Measurements from ENCODE around the gene TEX264.
A peak's percentile ranks its signal among the peaks of the same experiment; 100 is the strongest.

TEX264 gene

DNA sequence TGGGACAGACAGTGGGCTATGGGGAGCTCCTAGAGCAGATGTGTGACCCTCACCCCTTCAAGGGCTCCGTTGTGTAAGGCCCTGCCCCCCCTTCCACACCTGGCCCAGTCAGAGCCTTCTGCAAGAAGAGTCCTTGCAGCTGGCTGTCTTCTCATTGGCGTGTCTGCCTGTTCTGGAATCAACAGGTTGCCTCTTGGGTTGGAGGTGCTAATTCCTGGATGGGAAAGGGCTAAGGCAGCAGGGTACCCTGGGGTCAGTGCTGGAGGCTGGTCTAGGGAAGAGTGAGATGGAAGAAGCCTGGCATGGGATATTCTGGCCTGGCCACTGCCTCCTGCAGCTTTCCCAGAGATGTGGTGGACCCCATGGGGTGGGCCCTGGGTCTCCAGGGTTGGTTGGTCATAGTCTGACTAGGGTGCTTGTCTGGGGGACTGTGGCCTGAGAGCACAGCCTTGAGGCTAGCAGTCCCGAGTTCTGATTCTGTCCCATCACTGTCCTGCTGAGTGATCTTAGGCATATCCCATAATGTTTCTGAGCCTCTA, 5.1 kb downstream of the TEX264 start:
- H3K4me3 ChIP-seq (ENCODE audit: low read depth, low read length) = no peak overlapping the region
- peaks cover 0 to 72% of the 10 kb centered on the region in 2 experiments; a peak in 1 of 3 replicates for H3K36me3 ChIP-seq (ENCODE audit: control insufficient read depth in 2 of 2, insufficient read depth in 1 of 2, low read length in 2 of 2)
- no peaks in the 10 kb centered on the region for H3K9me3 ChIP-seq (ENCODE audit: control insufficient read depth, insufficient read depth, low read depth, low read length)
- TF ChIP-seq SCRT2 (tag by site-specific recombination; IDR thresholded peaks at IDR 0.05) (peak; percentile 80), SCRT1 (tag by site-specific recombination; IDR thresholded peaks at IDR 0.05; ENCODE audit: borderline replicate concordance) (peak; percentile 74; the same call in 1 of the 2 replicates), ZNF221 (tag by site-specific recombination; IDR thresholded peaks at IDR 0.05; ENCODE audit: borderline replicate concordance) (no peak)
- TF ChIP-seq, protein P1, sequence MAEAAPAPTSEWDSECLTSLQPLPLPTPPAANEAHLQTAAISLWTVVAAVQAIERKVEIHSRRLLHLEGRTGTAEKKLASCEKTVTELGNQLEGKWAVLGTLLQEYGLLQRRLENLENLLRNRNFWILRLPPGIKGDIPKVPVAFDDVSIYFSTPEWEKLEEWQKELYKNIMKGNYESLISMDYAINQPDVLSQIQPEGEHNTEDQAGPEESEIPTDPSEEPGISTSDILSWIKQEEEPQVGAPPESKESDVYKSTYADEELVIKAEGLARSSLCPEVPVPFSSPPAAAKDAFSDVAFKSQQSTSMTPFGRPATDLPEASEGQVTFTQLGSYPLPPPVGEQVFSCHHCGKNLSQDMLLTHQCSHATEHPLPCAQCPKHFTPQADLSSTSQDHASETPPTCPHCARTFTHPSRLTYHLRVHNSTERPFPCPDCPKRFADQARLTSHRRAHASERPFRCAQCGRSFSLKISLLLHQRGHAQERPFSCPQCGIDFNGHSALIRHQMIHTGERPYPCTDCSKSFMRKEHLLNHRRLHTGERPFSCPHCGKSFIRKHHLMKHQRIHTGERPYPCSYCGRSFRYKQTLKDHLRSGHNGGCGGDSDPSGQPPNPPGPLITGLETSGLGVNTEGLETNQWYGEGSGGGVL (tag by site-specific recombination; IDR thresholded peaks at IDR 0.05) = no peak
- CTCF ChIA-PET = no interaction called here
- H3K4me1 ChIP-seq (ENCODE audit: control insufficient read depth, insufficient read depth, low read length) = no peaks in the 10 kb centered on the region
- POLR2A ChIA-PET = no interaction called here
- H3K27ac ChIP-seq (ENCODE audit: extremely low read depth, low read depth, low read length) = no peak overlapping the region

DNA sequence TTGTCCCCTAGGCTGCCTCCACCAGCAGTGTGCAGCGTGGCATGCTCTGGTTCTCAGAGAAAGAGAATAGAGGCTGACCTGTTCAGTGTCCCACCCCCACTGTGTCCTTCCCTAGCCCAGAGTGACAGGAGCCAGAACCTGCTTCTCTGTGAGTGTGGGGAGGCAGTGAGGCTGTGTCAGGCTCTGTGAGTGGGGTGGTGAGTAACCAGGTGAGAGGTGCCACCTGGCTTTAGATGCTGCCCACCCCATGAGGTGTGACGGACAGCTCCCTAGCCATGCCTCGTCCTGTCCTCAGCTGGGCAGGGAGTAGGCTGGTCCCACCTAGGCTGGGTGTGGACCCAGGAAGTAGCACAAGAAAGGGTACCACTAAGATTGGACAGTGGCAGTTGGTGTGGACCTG, 6.3 kb downstream of the TEX264 start:
- Histone ChIP-seq H3K4me3 (ENCODE audit: low read depth, low read length) (no peak overlapping the region), H3K27ac (ENCODE audit: extremely low read depth, low read depth, low read length) (no peak overlapping the region), H3K9me3 (ENCODE audit: control insufficient read depth, insufficient read depth, low read depth, low read length) (no peaks in the 10 kb centered on the region), H3K36me3 (ENCODE audit: control insufficient read depth in 2 of 2, insufficient read depth in 1 of 2, low read length in 2 of 2) (peaks cover 0 to 81% of the 10 kb centered on the region in 2 experiments; a peak in 1 of 3 replicates), H3K4me1 (ENCODE audit: control insufficient read depth, insufficient read depth, low read length) (no peaks in the 10 kb centered on the region)
- ChIA-PET CTCF (no interaction called here), POLR2A (no interaction called here)
- TF ChIP-seq GFI1B (tag by site-specific recombination; IDR thresholded peaks at IDR 0.05) (no peak), ZNF202 (tag by site-specific recombination; IDR thresholded peaks at IDR 0.05; ENCODE audit: borderline replicate concordance) (no peak), ZNF501 (tag by site-specific recombination; IDR thresholded peaks at IDR 0.05) (no peak), HOXC10 (CRISPR knock-in tag; IDR thresholded peaks at IDR 0.05) (no peak), ZNF792 (tag by site-specific recombination; IDR thresholded peaks at IDR 0.05) (no peak), ZNF664 (tag by site-specific recombination; IDR thresholded peaks at IDR 0.05) (no peak), OSR2 (tag by site-specific recombination; IDR thresholded peaks at IDR 0.05) (no peak), SCRT2 (tag by site-specific recombination; IDR thresholded peaks at IDR 0.05) (no peak), ZNF658 (tag by site-specific recombination; IDR thresholded peaks at IDR 0.05) (no peak)

DNA sequence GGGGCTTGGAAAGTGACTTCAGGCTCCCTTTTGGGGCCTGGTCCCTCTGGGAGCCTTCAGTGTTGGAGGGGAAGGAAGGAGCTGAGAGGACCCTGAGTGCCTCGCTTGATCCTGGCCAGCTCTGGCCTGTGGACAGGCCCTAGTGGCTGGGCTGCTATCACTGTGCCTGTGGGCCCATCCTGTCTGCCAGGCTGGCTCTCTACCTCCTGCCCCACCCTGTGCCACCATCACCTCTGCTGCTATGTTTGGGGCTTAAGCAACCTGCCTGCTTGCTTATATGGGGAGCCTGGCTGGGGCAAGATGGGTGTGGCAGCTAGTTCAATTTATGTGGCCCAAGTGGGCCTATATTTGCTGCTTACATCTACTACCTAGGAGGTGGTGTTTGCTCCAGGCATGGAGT, 7.1 kb downstream of the TEX264 start:
- ChIA-PET POLR2A (no interaction called here), CTCF (no interaction called here)
- H3K27ac ChIP-seq (ENCODE audit: extremely low read depth, low read depth, low read length) = no peak overlapping the region
- no peaks in the 10 kb centered on the region for H3K4me1 ChIP-seq (ENCODE audit: control insufficient read depth, insufficient read depth, low read length)
- H3K9me3 ChIP-seq (ENCODE audit: control insufficient read depth, insufficient read depth, low read depth, low read length) = no peaks in the 10 kb centered on the region
- TF ChIP-seq ZNF112 (tag by site-specific recombination; IDR thresholded peaks at IDR 0.05) (no peak), ZNF670 (tag by site-specific recombination; IDR thresholded peaks at IDR 0.05; ENCODE audit: low read depth) (no peak), ZNF184 (tag by site-specific recombination; IDR thresholded peaks at IDR 0.05) (no peak), HOXA7 (CRISPR knock-in tag; IDR thresholded peaks at IDR 0.05; ENCODE audit: borderline replicate concordance) (no peak), ZNF335 (tag by site-specific recombination; conservative IDR thresholded peaks at IDR 0.05) (no peak), ZNF521 (tag by site-specific recombination; IDR thresholded peaks at IDR 0.05) (no peak), GLI4 (tag by site-specific recombination; IDR thresholded peaks at IDR 0.05) (no peak), ZNF558 (tag by site-specific recombination; IDR thresholded peaks at IDR 0.05) (no peak), ZNF664 (tag by site-specific recombination; IDR thresholded peaks at IDR 0.05) (no peak), YY1 (tag by site-specific recombination; IDR thresholded peaks at IDR 0.05) (no peak), ZNF350 (tag by site-specific recombination; IDR thresholded peaks at IDR 0.05) (no peak), ZNF155 (tag by site-specific recombination; IDR thresholded peaks at IDR 0.05) (no peak), KLF9 (tag by site-specific recombination; IDR thresholded peaks at IDR 0.05; ENCODE audit: low read depth) (no peak), ZNF133 (tag by site-specific recombination; IDR thresholded peaks at IDR 0.05) (no peak), KLF10 (tag by site-specific recombination; IDR thresholded peaks at IDR 0.05) (no peak), ZNF140 (tag by site-specific recombination; IDR thresholded peaks at IDR 0.05) (no peak), ZNF624 (tag by site-specific recombination; IDR thresholded peaks at IDR 0.05) (no peak), ZNF341 (tag by site-specific recombination; IDR thresholded peaks at IDR 0.05; ENCODE audit: low read depth) (no peak)
- TF ChIP-seq, protein P2, sequence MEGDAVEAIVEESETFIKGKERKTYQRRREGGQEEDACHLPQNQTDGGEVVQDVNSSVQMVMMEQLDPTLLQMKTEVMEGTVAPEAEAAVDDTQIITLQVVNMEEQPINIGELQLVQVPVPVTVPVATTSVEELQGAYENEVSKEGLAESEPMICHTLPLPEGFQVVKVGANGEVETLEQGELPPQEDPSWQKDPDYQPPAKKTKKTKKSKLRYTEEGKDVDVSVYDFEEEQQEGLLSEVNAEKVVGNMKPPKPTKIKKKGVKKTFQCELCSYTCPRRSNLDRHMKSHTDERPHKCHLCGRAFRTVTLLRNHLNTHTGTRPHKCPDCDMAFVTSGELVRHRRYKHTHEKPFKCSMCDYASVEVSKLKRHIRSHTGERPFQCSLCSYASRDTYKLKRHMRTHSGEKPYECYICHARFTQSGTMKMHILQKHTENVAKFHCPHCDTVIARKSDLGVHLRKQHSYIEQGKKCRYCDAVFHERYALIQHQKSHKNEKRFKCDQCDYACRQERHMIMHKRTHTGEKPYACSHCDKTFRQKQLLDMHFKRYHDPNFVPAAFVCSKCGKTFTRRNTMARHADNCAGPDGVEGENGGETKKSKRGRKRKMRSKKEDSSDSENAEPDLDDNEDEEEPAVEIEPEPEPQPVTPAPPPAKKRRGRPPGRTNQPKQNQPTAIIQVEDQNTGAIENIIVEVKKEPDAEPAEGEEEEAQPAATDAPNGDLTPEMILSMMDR (tag by site-specific recombination; IDR thresholded peaks at IDR 0.05) = no peak
- H3K36me3 ChIP-seq (ENCODE audit: control insufficient read depth in 2 of 2, insufficient read depth in 1 of 2, low read length in 2 of 2) = peaks cover 0 to 89% of the 10 kb centered on the region in 2 experiments; a peak in 1 of 3 replicates
- H3K4me3 ChIP-seq (ENCODE audit: low read depth, low read length) = no peak overlapping the region
